Stromal cell of bone marrow (primary cell): Measurements from ENCODE around the gene COQ3.

Source experiments
- DNase-seq: peaks from one replicate; pipeline ENCODE4 v3.0.0-alpha.2; 2012; ENCODE audit warnings: low read depth

Gene COQ3

GRCh38 chr6:99393698-99394531, at the start of gene COQ3:
Gene COQ3 (minus strand): TSS chr6:99394195. CDS start chr6:99394179, 16 bp downstream.
- peak; percentile 40 for DNase-seq

GRCh38 chr6:99434702-99435530, 40.9 kb upstream of the COQ3 start:
- peak; percentile 13 for DNase-seq

- DNase-seq: no peak
Measured at GRCh38 chr6:99432877-99433276, 38.9 kb upstream of the COQ3 start.

GRCh38 chr6:99431901-99432300, 37.9 kb upstream of the COQ3 start:
- DNase-seq: no peak

GRCh38 chr6:99427988-99428387, 34.0 kb upstream of the COQ3 start:
- DNase-seq: no peak

GRCh38 chr6:99426451-99426757, 32.4 kb upstream of the COQ3 start:
- no peak for DNase-seq

- peak; percentile 79 for DNase-seq
Measured at GRCh38 chr6:99425647-99426450, 31.9 kb upstream of the COQ3 start.

GRCh38 chr6:99424761-99425646, 31.0 kb upstream of the COQ3 start, which contains the start of gene PNISR:
Gene PNISR (minus strand): TSS chr6:99425308. CDS start chr6:99414659, 10,649 bp downstream.
- DNase-seq: peak; percentile 98

GRCh38 chr6:99424022-99424421, 30.0 kb upstream of the COQ3 start:
- DNase-seq: no peak

GRCh38 chr6:99422912-99423311, 28.9 kb upstream of the COQ3 start:
- DNase-seq: no peak

GRCh38 chr6:99416892-99417767, 23.1 kb upstream of the COQ3 start:
- DNase-seq: no peak

GRCh38 chr6:99416226-99416625, 22.2 kb upstream of the COQ3 start:
- no peak for DNase-seq

- no peak for DNase-seq
Measured at GRCh38 chr6:99415446-99415845, 21.5 kb upstream of the COQ3 start.

GRCh38 chr6:99412065-99412464, 18.1 kb upstream of the COQ3 start:
- no peak for DNase-seq

- no peak for DNase-seq
Measured at GRCh38 chr6:99409672-99410071, 15.7 kb upstream of the COQ3 start.

GRCh38 chr6:99407076-99407475, 13.1 kb upstream of the COQ3 start:
- DNase-seq: no peak

GRCh38 chr6:99402448-99402847, 8.5 kb upstream of the COQ3 start:
- DNase-seq: no peak

- DNase-seq: no peak
Measured at GRCh38 chr6:99397287-99397686, 3.3 kb upstream of the COQ3 start.

- DNase-seq: no peak
Measured at GRCh38 chr6:99393366-99393697, 663 bp downstream of the COQ3 start.

- no peak for DNase-seq
Measured at GRCh38 chr6:99390896-99391295, 3.1 kb downstream of the COQ3 start.
